Stomach (tissue), 4 donors: ENCODE measurements around the gene KRT86.

Experiments used
- CTCF ChIP-seq, 7 experiments: fragments of 450-650 bp in 4 of 7; fragments of 200-600 bp in 3 of 7; sonication (generic) in 3 of 7; IDR thresholded peaks; one replicate each; pipeline ENCODE4 v1.5.1; 2016 to 2019; ENCODE audit warnings: antibody characterized with exemption in 7 of 7, control low read depth in 2 of 7, mild to moderate bottlenecking in 1 of 7
- POLR2AphosphoS5 ChIP-seq, 3 donors: sonication (generic); formaldehyde crosslinking; IDR thresholded peaks; one replicate each; pipeline ENCODE4 v1.6.1; 2016; ENCODE audit warnings: antibody characterized with exemption in 3 of 3

DNA sequence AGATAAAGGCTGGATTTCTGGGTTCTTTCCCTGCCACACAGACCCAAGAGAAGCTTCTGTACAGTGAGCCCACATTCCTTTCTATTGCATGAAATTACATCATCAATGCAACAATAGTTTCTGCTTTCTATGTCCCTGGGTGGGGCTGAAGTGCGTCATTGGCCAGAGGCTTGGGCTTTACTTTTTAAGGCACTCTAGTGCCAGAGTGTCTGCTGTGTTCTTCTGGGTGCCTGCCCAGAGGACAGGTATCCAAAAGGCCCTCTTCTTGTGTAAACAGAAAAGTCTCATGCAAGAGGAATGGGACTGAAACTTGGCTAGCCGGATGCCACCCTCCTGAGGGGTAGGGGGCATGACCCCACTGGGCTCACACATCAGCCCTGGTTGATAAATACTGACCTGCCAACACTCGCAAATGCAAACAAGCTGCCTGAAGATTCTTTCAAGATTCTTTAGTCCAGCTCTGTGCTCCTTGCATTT is 5.9 kb downstream of the KRT86 start:
- TF ChIP-seq POLR2AphosphoS5 (IDR thresholded peaks at IDR 0.05) = peak in 2 of 3 donors; percentile 64 to 77
- no peak for TF ChIP-seq CTCF (IDR thresholded peaks at IDR 0.05)
